AG04449 (cell line): ENCODE data around the gene RLBP1.

ENCODE experiments used
- CTCF ChIA-PET: fragments of 350-600 bp; formaldehyde crosslinking; extraction: SDS; loops from one replicate; lab custom pipeline; 2021; ENCODE audit warnings: antibody characterized with exemption; lab: Yijun Ruan, JAX
- POLR2A ChIA-PET: fragments of 400-600, 350-600 bp; formaldehyde crosslinking; extraction: SDS; loops from one replicate; lab custom pipeline; 2020; ENCODE audit warnings: antibody characterized with exemption, inconsistent platforms; lab: Yijun Ruan, JAX
- DNase-seq: peaks from one replicate; pipeline ENCODE4 v3.0.0-alpha.2; 2010; ENCODE audit warnings: low read depth, low spot score
- H3K4me3 ChIP-seq: 2 replicates; pipeline ENCODE4 v1.5.1; 2011; ENCODE audit warnings: low read depth, mild to moderate bottlenecking, control low read depth, low read length
- TF ChIP-seq, protein P1 (sequence below): IDR thresholded peaks from one replicate; pipeline ENCODE4 v1.5.1; 2011; ENCODE audit warnings: mild to moderate bottlenecking, moderate library complexity, low read length, control low read depth, inconsistent platforms; ENCODE audit not compliant: insufficient read depth; ENCODE audit errors: missing control alignments

Gene RLBP1

DNA sequence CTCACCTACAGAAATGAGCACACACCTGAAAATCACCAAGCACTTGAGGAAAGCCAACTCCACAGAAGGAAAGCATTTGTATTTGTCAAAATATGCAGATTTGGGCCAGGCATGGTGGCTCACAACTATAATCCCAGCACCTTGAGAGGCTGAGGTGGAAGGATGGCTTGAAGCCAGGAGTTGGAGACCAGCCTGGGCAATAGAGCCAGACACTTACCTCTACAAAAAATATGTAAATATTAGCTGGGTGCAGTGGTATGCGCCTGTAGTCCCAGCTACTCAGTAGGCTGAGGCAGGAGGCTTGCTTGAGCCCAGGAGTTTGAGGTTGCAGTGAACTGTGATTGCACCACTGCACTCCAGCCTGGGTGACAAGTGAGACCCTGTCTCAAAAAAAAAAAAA lies 12.3 kb downstream of the RLBP1 start:
- CTCF ChIA-PET, result interaction anchor here (0.7 to 2.2 kb wide), 7 partner anchors 8 to 343 kb away, joined by 3 to 10 read pairs (median 3); partner anchors contain the start of gene FANCI

DNA sequence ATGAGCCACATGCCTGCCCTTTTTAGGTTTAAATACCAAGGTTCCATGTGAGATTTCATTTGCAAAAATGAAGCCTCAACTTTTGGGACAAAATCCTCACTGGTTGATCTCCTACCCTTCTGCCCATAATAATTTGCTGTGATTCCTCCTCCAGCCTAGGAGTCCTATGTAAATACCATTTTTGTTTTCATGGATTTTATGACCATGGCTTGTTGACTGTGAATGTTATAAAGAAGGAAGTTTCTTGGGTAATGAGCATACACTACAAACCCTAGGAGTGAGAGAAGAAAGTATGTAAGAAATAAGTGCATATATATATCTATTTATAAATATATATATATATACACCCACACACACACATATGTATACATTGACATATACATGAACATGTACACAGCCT lies 13.1 kb downstream of the RLBP1 start:
- TF ChIP-seq, protein P1, sequence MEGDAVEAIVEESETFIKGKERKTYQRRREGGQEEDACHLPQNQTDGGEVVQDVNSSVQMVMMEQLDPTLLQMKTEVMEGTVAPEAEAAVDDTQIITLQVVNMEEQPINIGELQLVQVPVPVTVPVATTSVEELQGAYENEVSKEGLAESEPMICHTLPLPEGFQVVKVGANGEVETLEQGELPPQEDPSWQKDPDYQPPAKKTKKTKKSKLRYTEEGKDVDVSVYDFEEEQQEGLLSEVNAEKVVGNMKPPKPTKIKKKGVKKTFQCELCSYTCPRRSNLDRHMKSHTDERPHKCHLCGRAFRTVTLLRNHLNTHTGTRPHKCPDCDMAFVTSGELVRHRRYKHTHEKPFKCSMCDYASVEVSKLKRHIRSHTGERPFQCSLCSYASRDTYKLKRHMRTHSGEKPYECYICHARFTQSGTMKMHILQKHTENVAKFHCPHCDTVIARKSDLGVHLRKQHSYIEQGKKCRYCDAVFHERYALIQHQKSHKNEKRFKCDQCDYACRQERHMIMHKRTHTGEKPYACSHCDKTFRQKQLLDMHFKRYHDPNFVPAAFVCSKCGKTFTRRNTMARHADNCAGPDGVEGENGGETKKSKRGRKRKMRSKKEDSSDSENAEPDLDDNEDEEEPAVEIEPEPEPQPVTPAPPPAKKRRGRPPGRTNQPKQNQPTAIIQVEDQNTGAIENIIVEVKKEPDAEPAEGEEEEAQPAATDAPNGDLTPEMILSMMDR, result no peak
- ChIA-PET POLR2A (no interaction called here), CTCF (interaction anchor here (1.3 to 6.2 kb wide), 8 partner anchors 9 to 115 kb away, joined by 4 to 123 read pairs (median 32); no protein-coding TSS in a partner anchor)
- H3K4me3 ChIP-seq, result no peak overlapping the region
- no peak for DNase-seq

More for the DNA sequence above, 12.3 kb downstream of the RLBP1 start:
- H3K4me3 ChIP-seq, result no peak overlapping the region
- TF ChIP-seq, protein P1, result no peak
- no peak for DNase-seq
- POLR2A ChIA-PET, result no interaction called here

DNA sequence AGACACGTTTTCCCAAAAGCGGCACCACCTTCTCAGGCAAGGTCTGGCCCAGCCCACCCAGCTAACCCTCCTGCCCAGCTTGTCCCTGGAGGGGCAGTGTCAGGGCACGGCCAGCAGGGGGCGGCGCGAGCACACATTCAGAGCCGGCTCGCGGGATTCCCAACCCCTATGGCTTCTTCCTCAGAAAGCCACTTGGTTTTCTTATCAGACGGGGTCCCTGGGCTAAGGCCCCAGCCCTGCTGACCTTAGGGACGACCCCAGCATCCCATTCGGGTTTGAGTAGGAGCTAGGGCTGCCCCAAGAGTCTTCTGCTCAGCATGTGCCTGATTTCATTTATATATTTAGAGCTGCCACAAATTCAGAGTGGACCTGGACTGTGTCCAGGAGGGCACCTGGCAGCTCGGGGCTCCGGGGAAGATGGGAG lies 14.5 kb downstream of the RLBP1 start:
- no peak for DNase-seq
- ChIA-PET POLR2A (interaction anchor here (0.6 kb wide), 1 partner anchor 37 kb away, joined by 3 read pairs; the partner anchor contains the start of gene FANCI), CTCF (interaction anchor here (0.5 to 6.2 kb wide), 62 partner anchors 10 to 548 kb away, joined by 3 to 123 read pairs (median 5); partner anchors contain the start of genes FANCI and RLBP1)
- TF ChIP-seq, protein P1, result peak; percentile 99
- H3K4me3 ChIP-seq, result peak overlapping the region; percentile 12; the same call in 1 of the 2 replicates

DNA sequence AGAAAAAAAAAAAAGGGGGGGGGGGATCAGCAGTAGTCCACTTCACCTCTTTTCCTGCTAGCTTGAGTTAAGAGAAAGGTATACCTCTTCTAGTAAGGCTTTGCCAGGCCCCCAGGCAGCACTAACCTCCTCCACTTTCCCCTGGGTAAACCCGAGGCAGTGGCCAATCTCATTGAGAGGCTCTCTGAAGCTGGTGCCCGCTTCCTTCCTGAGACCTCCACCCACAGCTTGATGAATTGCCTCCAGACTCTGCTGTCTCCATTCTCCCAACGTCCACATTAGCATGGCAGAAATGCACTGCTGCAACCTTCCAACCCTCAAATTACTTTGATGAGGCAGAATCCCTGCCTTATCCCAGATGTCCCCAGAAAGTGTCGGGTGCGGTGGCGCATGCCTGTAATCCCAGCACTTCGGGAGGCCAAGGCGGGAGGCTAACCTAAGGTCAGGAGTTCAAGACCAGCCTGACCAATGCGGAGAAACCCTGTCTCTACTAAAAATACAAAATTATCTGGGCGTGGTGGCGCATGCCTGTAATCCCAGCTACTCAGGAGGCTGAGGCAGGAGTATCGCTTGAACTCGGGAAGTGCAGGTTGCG lies 15.3 kb downstream of the RLBP1 start:
- ChIA-PET CTCF (interaction anchor here (0.6 to 6.2 kb wide), 59 partner anchors 10 to 547 kb away, joined by 3 to 123 read pairs (median 5); partner anchors contain the start of genes FANCI and RLBP1), POLR2A (interaction anchor here (0.6 kb wide), 1 partner anchor 38 kb away, joined by 3 read pairs; the partner anchor contains the start of gene FANCI)
- no peak overlapping the region for H3K4me3 ChIP-seq
- no peak for DNase-seq
- TF ChIP-seq, protein P1, result no peak

DNA sequence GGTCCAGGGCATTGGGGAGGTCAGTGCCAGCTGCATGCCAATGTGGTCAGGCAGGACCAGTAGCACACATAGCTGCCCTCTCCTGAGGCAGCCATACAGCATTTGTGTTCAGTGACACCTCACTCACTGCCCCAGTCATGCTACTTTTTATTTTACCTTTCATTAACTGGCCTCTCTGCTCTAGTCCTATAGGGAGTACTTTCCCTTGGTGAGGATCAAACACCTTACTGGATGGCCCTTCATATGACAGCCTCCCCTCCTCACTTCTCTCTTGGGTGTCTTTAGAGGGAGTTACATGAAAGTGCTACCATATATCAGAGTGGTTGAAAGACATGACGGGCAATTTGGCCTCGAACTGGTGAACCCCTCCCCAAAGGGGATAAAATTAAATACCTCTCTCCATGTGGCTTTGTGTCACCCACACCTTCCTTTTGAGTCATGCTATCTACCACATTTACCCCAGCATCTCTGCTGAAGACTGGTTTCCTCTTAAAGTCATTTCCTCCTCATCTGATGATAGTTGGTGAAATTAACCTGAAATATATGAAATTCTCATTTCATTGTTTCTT lies 17.6 kb downstream of the RLBP1 start:
- ChIA-PET CTCF (interaction anchor here (0.7 to 6.2 kb wide), 8 partner anchors 8 to 226 kb away, joined by 3 to 123 read pairs (median 4); no protein-coding TSS in a partner anchor), POLR2A (no interaction called here)
- TF ChIP-seq, protein P1, result no peak
- no peak overlapping the region for H3K4me3 ChIP-seq
- DNase-seq, result no peak
